ENCODE measurements around the gene SLC17A2. TPM values are rescaled to one million over a fixed set of nuclear protein-coding genes. Genes with fewer than 3 reads are reported as not detected.

Gene SLC17A2
- total and polyA plus RNA-seq, 2 of the 13 experiments (the other 11 are each of a cell fraction or from before 2014, with no cell fraction given): 11.2 to 32.4 TPM

GRCh38 chr6:25927178-25927577 is 3.3 kb downstream of the SLC17A2 start:
- in situ Hi-C loops (cut with HindIII; ENCODE audit: extremely low pct_ligation_motif_present, low pct_unique_long_range_greater_than_20kb): no loop called here
- FAIRE-seq (no peak), ATAC-seq (no peak)

GRCh38 chr6:25925876-25926275 is 4.6 kb downstream of the SLC17A2 start:
- TF ChIP-seq PPARG (CRISPR knock-in tag; conservative IDR thresholded peaks at IDR 0.05): no peak
- TF ChIP-seq HCFC1 (IDR thresholded peaks at IDR 0.05; ENCODE audit: low read depth, low read length): no peak
- no peak overlapping the region for H3K27ac ChIP-seq (ENCODE audit: extremely low read length, insufficient read depth, low read length)
- H2AFZ ChIP-seq (ENCODE audit: low read length): no peak overlapping the region
- no peaks in the 10 kb centered on the region for H3K27me3 ChIP-seq (ENCODE audit: control insufficient read depth in 1 of 2, insufficient read depth in 2 of 2, low read length in 2 of 2)
- peaks cover 47% of the 10 kb centered on the region for H3K4me1 ChIP-seq (ENCODE audit: insufficient read depth, low read length)
- WGBS (ENCODE audit: low lambda C conversion rate): 98% methylated on average over 1 of the region's 1 CpG
- no peak overlapping the region for H3K4me3 ChIP-seq (replicated peaks in 1 of 3; ENCODE audit: insufficient read depth in 1 of 3, low read depth in 2 of 3, low read length in 3 of 3)
- ChIA-PET POLR2A (interaction anchor here (0.7 to 1.5 kb wide), 5 partner anchors 10 to 54 kb away, joined by 3 to 6 read pairs (median 5); no protein-coding TSS in a partner anchor), CTCF (ENCODE audit: low intra/inter-chr PET ratio, low total read pairs) (no interaction called here)
- no peak for FAIRE-seq
- H4K20me1 ChIP-seq (ENCODE audit: insufficient read depth, low read length): no peaks in the 10 kb centered on the region
- peaks cover 11% of the 10 kb centered on the region for H3K79me2 ChIP-seq (ENCODE audit: insufficient read depth, low read length)
- H3K9ac ChIP-seq (ENCODE audit: insufficient read depth, low read depth, low read length): no peak overlapping the region
- H3K4me2 ChIP-seq (ENCODE audit: low read depth, low read length): no peak overlapping the region
- peaks cover 0 to 3% of the 10 kb centered on the region in 2 experiments; a peak in 2 of 5 replicates for H3K36me3 ChIP-seq (replicated peaks in 1 of 2; ENCODE audit: control insufficient read depth in 1 of 2, insufficient read depth in 2 of 2, low read length in 2 of 2)
- no peaks in the 10 kb centered on the region for H3K9me3 ChIP-seq (ENCODE audit: low read length)
- in situ Hi-C loops (cut with HindIII; ENCODE audit: extremely low pct_ligation_motif_present, low pct_unique_long_range_greater_than_20kb): no loop called here
- DNase-seq (ENCODE audit: low spot score): no peak
- no peak for ATAC-seq
- no TSS peak for BruUV-seq (replicated peaks)
- intact Hi-C loops (cut with micrococcal nuclease; ENCODE audit: unreplicated experiment): no loop called here

More at GRCh38 chr6:25927178-25927577, 3.3 kb downstream of the SLC17A2 start:
- ChIA-PET CTCF (ENCODE audit: low intra/inter-chr PET ratio, low total read pairs) (no interaction called here), POLR2A (interaction anchor here (0.7 to 2.1 kb wide), 4 partner anchors 18 to 99 kb away, joined by 3 to 47 read pairs (median 12); no protein-coding TSS in a partner anchor)
- H3K4me3 ChIP-seq (replicated peaks in 1 of 3; ENCODE audit: insufficient read depth in 1 of 3, low read depth in 2 of 3, low read length in 3 of 3): no peak overlapping the region
- H3K4me1 ChIP-seq (ENCODE audit: insufficient read depth, low read length): peaks cover 60% of the 10 kb centered on the region
- no peaks in the 10 kb centered on the region; a peak in 1 of 5 replicates for H3K36me3 ChIP-seq (replicated peaks in 1 of 2; ENCODE audit: control insufficient read depth in 1 of 2, insufficient read depth in 2 of 2, low read length in 2 of 2)
- no peak for DNase-seq (ENCODE audit: low spot score)
- no peak overlapping the region for H2AFZ ChIP-seq (ENCODE audit: low read length)
- H3K9me3 ChIP-seq (ENCODE audit: low read length): no peaks in the 10 kb centered on the region
- H3K27ac ChIP-seq (ENCODE audit: extremely low read length, insufficient read depth, low read length): peak overlapping the region; percentile 81
- no peak overlapping the region for H3K9ac ChIP-seq (ENCODE audit: insufficient read depth, low read depth, low read length)
- 97% methylated on average over 2 of the region's 2 CpGs for WGBS (ENCODE audit: low lambda C conversion rate)
- no TSS peak for BruUV-seq (replicated peaks)
- TF ChIP-seq ZNF24 (IDR thresholded peaks at IDR 0.05): no peak
- no peaks in the 10 kb centered on the region for H3K27me3 ChIP-seq (ENCODE audit: control insufficient read depth in 1 of 2, insufficient read depth in 2 of 2, low read length in 2 of 2)
- intact Hi-C loops (cut with micrococcal nuclease; ENCODE audit: unreplicated experiment): no loop called here
- H3K4me2 ChIP-seq (ENCODE audit: low read depth, low read length): peak overlapping the region; percentile 82
- no peaks in the 10 kb centered on the region for H4K20me1 ChIP-seq (ENCODE audit: insufficient read depth, low read length)
- H3K79me2 ChIP-seq (ENCODE audit: insufficient read depth, low read length): peaks cover 11% of the 10 kb centered on the region
